Measurements from ENCODE around the gene ATP6V0D1. TPM values are rescaled to one million over a fixed set of nuclear protein-coding genes. Genes with fewer than 3 reads are reported as not detected.
"Not testable (repeated sequence)": the region's sequence is repeated elsewhere in the genome, so short reads cannot be mapped to it uniquely, and the experiment has no call there.

Gene ATP6V0D1
- total and polyA plus RNA-seq, 8 donors = 48.5 to 185 (median 58.6) TPM

DNA sequence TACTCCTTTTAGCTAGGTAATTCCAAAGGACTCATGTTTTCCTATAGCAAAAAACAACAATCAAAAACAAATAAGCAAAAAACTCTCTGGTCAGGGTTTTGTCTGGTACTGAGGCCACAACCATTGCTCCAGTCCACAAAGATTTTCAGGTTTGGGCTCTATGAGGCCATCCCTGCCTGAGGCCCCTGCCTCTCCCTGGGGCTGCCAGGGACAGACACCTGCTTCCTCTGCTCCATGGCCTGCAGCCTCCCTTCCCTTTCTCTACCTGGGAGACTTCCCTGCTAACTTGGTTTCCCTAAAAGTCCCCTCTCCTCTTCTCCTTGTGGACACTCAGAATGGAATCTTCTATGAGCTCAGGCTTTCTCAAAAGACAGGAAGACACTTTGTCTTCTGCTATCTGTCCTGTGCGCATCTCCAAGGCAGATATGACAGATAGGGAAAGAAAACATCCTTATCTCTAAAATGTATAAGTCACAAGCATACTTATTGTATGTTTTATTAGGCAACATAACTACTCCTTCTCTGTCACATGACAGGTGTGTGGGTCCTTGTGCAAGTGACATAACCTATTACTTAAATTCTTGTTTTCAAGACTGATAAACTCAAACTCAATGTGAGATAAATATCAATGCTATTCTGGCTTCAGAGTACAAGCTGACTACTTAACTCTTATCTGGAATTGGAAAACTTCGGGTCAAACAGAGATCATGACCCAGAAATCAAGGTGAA lies 63.5 kb downstream of the ATP6V0D1 start:
- no peak for DNase-seq
- Histone ChIP-seq H3K9me3 (no peaks in the 10 kb centered on the region), H3K4me3 (no peak overlapping the region), H3K27me3 (peaks cover 0 to 21% of the 10 kb centered on the region in 2 donors), H3K4me1 (peaks cover 3 to 28% of the 10 kb centered on the region in 2 donors), H3K27ac (no peak overlapping the region), H3K36me3 (no peaks in the 10 kb centered on the region)
- intact Hi-C loops (cut with DNase I) = no loop called here
- no peak for ATAC-seq
- TF ChIP-seq, protein P1, sequence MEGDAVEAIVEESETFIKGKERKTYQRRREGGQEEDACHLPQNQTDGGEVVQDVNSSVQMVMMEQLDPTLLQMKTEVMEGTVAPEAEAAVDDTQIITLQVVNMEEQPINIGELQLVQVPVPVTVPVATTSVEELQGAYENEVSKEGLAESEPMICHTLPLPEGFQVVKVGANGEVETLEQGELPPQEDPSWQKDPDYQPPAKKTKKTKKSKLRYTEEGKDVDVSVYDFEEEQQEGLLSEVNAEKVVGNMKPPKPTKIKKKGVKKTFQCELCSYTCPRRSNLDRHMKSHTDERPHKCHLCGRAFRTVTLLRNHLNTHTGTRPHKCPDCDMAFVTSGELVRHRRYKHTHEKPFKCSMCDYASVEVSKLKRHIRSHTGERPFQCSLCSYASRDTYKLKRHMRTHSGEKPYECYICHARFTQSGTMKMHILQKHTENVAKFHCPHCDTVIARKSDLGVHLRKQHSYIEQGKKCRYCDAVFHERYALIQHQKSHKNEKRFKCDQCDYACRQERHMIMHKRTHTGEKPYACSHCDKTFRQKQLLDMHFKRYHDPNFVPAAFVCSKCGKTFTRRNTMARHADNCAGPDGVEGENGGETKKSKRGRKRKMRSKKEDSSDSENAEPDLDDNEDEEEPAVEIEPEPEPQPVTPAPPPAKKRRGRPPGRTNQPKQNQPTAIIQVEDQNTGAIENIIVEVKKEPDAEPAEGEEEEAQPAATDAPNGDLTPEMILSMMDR (IDR thresholded peaks at IDR 0.05) = no peak

DNA sequence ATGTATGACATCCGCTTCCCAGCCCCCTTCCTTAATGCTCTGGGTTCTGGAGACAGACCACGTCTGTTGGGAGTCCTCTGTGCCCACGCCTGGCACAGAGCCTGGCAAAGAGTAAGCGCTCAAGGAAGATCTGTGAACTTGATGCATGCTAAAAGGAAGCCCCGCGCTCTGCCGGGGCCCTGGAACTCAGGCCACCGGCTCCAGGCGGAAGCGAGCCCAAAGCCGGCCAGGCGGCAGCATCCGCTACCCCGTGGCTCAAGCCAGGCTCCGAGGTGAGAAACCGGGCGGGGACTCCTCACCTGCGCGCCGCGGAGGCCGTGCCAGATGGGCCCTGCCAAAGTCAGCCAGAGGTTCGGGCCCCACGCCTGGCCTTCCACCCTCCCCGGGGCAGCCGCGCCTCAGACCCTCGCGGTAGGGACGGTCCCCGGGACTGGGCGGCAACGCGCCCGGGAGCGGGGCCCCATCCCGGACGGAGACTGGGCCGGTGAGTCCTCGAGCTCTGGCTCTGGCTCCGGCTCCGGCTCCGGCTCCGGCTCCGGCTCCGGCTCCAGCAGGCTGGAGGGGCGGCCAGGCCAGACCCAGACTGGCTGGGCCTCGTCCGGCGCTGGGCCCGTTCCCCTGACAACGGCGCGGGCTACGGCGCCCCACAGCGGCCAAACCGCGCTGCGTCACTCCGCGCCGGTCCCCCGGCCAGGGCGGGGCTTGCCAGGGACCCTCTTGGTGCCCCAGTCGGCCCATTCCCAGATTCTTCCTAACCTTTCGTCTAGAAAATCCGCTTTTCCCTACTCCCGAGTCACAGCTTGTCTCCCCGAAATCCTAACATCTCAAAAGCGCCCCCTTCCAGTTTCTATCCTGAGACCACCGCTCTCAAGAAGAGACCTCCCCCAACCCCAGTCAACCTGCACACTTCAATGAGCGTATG lies 64.8 kb downstream of the ATP6V0D1 start, which contains the start of gene ZDHHC1:
Gene ZDHHC1 (minus strand): TSS at position 606 of the 922 bp plus-strand sequence. CDS start 8,702 bp downstream, outside the sequence.
- Histone ChIP-seq H3K9me3 (no peaks in the 10 kb centered on the region), H3K4me3 (peak within 1 kb of the TSS; percentile 57 to 76), H3K4me1 (peaks cover 3 to 28% of the 10 kb centered on the region in 2 donors), H3K27me3 (peaks cover 0 to 21% of the 10 kb centered on the region in 2 donors), H3K36me3 (no peaks in the 10 kb centered on the region), H3K27ac (peak within 1 kb of the TSS; percentile 74 to 81)
- intact Hi-C loops (cut with DNase I) = no loop called here
- ATAC-seq = peak; percentile 99
- TF ChIP-seq, protein P1 (IDR thresholded peaks at IDR 0.05) = peak; percentile 41 to 47
- DNase-seq = peak; percentile 59 to 93 (median 82)

DNA sequence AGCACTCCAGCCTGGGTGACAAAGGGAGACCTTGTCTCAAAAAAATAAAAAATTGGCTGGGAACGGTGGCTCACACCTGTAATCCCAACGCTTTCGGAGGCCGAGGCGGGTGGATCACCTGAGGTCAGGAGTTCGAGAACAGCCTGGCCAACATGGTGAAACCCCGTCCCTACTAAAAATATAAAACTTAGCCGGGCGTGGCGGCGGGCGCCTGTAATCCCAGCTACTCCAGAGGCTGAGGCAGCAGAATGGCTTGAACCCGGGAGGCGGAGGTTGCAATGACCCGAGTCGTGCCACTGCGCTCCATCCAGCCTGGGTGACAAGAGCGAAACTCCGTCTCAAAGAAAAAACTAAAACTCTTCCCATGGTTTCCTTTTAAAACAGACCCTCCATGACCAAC lies 65.5 kb downstream of the ATP6V0D1 start:
- H3K27ac ChIP-seq = peak overlapping the region; percentile 74 to 81
- intact Hi-C loops (cut with DNase I); DNase-seq: not testable (repeated sequence)

DNA sequence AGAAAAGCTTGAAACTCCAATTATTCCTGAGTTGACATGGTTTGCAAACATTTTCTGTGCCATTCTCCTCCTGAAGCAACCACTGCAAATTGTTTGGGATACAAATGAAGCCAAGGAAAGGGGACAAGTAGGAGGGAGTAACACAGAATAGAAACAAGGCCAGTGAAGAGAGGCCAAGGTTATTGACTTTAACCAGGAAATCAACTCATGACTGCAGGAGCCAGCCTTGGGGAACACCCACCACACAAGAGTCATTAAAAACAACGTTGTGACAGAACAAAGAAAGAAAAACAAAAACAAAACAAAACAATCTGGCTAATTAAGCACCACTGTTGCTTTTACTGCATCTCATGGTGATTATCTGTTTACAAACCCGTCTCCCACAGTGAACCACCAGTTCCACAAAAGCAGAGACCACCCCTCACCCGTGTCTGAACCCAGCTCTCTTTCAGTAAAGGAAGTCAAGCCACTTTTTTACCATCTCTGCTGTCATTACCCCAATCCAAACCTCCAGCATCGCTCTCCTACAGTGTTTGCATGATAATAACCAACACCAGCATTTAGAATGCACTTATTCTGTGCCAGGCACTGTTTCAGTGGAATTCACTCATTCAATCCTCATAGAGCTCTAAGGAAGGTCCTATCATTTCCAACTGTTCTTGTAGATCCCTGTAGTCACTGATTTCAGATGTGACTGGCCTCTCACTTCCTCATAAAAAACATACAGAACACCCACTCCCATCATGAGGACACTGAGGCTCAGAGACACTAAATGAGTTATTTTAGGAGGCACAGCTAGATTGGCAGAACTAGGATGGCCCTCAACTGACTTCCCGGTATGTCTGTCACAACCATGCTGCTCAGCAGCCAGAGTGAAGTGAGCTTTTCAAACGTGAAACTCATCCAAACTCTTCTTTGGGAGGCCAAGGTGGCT lies 66.7 kb downstream of the ATP6V0D1 start:
- Histone ChIP-seq H3K4me1 (peaks cover 3 to 28% of the 10 kb centered on the region in 2 donors), H3K36me3 (no peaks in the 10 kb centered on the region), H3K27ac (no peak overlapping the region), H3K4me3 (no peak overlapping the region), H3K9me3 (no peaks in the 10 kb centered on the region), H3K27me3 (peaks cover 0 to 21% of the 10 kb centered on the region in 2 donors)
- TF ChIP-seq, protein P1 (IDR thresholded peaks at IDR 0.05) = no peak
- intact Hi-C loops (cut with DNase I) = no loop called here
- no peak for DNase-seq
- no peak for ATAC-seq

More for the DNA sequence above, 65.5 kb downstream of the ATP6V0D1 start:
- H3K4me3 ChIP-seq = peak overlapping the region; percentile 57 to 76
- not testable (repeated sequence) for H3K9me3 ChIP-seq, H3K36me3 ChIP-seq, ATAC-seq
- H3K27me3 ChIP-seq = peaks cover 0 to 21% of the 10 kb centered on the region in 2 donors
- peaks cover 3 to 28% of the 10 kb centered on the region in 2 donors for H3K4me1 ChIP-seq

GRCh38 chr16:67412294-67412693 lies 68.7 kb downstream of the ATP6V0D1 start:
- no peak overlapping the region for H3K27ac ChIP-seq
- DNase-seq (no peak), ATAC-seq (no peak)
- no peaks in the 10 kb centered on the region for H3K36me3 ChIP-seq
- peaks cover 0 to 19% of the 10 kb centered on the region in 2 donors for H3K27me3 ChIP-seq
- TF ChIP-seq, protein P1 (IDR thresholded peaks at IDR 0.05) = no peak
- H3K4me1 ChIP-seq = peaks cover 3 to 32% of the 10 kb centered on the region in 2 donors
- intact Hi-C loops (cut with DNase I) = no loop called here
- no peaks in the 10 kb centered on the region for H3K9me3 ChIP-seq
- H3K4me3 ChIP-seq = no peak overlapping the region

All from left lung (tissue), 10 donors.